HG03066 (cell line): ENCODE results near the gene FSIP2.

Source experiments
- ATAC-seq: cut with Tn5 transposase; IDR thresholded peaks from one replicate; pipeline ENCODE4 v1.9.1; 2021; ENCODE audit warnings: low read depth; ENCODE audit not compliant: unreplicated experiment

Gene FSIP2, protein sequence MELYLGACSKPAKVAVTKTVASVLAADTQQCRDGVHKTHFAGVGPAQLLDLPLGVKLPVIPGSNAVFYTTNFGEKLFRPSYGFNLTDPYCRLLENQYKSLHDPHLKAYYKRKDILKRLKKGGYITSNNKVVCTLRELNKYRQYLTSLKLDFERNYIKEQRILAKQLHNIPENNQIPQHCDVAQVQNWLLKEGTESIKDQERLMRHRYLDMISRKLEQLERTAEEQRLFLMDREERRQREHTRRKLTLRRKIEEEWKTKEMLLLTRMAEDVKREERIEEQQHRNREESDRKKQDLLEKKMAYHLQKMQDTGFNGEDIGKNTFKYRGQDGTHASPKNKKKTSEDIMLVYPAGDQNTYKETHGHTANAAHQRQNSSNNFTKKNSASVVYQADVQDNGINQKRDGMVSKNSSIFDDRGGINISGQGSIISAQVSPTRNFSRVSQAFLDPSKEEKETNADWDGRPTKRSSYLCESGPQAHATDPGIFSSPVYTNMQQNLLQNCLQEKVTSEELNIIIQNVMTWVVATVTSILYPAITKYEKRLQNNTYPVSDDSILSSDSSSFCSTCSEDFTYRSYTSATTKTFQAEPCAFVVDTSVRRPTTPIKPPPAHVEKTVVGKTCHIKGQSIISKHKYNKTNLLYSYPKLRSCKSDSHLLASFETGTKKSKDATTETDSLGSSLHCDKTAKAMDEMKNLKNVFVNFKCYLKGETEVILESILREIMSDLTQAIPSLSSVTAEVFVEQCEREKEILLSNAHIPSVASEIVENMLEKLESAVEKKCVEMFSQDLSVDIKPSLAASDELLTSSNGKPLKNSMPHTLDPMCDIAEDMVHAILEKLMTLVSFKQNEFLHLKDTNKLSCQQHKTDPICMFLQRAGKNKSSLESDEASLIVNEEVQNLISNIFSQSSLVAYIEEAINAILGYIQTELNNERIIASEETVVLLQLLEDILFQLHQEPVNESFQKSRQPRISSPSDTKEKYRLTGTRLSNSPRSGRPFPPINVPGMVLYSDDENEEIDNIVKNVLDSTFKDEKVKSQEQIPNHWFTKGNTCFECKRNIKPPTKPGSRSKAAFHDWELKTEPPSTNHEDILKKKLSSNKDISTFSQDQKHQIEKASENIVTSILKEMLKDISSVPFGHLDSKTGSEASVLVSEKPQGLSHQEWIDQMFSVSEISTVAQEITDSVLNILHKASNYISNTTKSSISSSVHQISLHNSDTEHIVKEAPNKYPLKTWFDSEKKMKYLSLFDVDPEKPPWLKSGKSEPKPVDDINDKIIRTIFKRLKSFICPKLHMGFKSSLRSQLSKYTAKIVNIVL (N-terminal part only)

DNA sequence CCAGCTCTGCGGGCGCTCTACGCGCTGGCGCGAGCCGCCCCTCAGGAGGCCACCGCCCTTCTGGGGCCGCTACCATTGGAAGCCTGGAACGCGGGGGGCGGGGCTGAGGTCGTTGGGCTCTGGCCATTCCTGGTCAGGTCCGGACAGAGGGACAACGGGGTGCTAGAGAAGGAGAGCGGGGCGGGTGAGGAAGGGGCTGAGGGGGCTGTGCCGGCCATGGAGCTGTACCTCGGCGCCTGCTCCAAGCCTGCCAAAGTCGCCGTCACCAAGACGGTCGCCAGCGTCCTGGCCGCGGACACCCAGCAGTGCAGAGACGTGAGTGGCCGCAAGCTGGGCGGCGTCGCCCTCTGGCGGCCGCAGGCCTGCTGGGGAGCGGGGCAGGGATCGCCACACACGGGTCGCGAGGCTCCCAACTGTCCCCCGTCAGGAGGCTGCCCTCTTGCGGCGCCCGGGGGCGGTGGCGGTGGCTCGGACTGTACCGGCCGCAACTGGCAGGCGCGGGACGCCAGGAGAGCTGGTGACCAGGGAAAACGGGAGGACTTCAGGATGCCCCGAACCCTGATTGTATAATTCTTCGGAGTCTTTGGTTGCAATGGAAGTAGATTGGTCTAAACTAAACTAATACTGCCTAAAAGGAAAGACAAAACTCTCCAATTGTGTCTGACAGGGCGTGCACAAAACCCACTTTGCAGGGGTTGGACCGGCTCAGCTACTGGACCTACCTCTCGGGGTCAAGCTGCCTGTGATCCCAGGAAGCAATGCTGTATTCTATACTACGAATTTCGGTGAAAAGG lies at the start of gene FSIP2:
TSS of gene FSIP2 (plus strand) at position 126 of the 794 bp plus-strand sequence. CDS start at position 217, 91 bp downstream.
- ATAC-seq: peak; percentile 80

DNA sequence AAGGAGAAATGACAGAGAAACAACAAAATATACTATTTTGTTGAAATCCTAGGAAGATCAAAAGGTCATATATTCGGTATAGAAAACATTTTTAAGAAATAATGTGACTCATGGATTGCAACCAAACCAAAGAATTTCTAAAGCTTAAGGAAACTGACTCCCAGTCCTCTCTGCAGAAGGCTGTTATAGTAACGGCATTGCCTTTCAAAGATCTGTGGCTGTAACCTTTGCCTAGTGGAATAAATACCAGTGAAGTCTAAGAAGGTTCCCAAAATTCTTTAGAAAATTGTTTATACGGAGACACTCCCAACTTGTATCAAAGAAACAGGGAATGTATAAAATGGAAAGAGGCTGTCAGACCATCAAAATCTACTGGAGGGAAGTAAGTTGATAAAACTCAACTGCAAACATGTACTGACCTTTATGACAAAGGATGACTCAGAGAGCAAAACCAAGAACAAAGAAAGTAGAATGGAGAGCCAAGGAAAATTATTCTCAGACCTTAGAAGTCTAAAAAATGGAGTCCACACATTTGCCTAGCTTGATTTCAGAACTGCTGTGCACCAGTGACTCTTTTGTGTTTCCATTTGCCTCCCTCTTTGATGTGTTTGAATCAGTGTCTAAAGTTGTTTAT lies 48.6 kb upstream of the FSIP2 start:
- ATAC-seq: no peak

DNA sequence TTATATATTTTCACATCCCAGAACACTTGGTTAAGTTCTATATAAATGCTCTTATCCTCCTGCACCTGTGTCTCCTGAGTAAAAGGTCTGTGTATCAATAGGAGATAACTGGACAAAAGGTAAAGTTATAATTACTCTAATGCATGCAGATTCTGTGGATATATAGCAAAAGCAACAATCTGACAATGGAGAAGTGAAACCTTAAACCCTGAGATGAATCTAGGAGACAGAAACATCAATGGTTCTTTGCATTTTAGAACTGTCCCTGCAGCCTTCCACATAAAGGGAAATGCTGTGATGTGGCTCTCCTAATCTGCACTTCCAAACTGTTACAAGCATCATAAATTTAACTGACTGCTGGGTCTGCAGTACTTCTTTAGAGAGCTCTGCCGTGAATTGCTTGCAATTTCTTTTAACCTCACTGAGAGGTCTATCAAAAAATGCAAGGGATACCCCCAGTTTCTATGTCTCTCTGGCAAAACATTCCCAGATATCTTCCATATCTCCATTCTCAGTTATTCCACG lies 42.8 kb upstream of the FSIP2 start:
- no peak for ATAC-seq

DNA sequence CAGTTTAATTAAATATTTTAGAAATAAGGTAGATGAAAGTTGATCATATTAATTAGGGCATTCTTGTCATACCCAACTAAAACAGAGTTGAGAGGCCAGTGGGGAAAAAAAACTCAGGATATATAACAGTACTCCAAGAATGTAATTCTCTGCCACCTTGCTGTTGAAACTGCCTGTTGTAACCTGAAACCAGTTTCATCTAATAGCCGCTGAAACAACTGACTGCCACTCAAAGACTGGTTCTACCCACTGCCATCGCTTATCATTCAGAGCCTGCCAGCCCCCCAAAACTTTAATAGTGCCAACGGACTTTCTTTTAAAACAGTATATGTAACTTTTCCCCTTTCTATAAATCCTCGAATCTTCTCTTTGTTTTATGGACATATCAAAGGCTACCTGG lies 37.7 kb upstream of the FSIP2 start:
- no peak for ATAC-seq

DNA sequence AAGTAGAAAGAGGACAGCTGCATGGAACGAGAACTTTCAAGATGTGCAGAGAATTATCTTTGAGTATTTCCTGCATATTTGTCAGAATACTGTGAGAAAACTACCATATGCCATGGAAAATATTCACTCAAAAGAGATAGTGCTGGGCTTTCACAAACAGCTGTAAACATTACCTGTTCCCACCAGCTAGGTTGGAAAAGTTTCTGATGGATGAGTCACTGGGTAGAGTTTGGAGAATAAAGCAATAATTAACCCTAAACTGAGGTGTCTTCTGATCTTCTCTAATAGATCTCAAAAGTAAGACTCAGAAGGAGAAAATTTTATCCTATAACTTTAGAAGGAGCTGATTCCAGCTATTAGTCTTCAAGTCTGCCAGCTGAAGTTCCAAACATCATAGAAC lies 3.9 kb upstream of the FSIP2 start:
- no peak for ATAC-seq

DNA sequence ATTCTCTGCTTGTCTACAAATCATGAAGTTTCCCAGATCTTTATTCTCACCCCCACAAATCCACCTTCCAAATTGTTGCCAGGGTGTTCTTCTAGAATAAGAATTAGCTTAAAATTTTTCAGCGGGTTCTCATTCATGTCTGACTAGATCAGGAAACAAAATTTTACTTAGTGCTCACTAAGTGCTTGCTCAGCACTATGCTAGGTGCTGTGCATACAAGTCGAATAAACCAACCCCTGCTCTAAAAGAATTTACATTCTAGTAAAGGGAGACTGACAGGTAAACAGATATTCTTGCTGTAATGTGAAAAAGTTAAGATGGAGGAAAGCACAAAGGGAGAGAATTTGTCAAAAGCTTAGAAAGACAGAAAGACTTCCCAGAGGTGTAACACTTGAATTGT lies 2.4 kb upstream of the FSIP2 start:
- no peak for ATAC-seq

DNA sequence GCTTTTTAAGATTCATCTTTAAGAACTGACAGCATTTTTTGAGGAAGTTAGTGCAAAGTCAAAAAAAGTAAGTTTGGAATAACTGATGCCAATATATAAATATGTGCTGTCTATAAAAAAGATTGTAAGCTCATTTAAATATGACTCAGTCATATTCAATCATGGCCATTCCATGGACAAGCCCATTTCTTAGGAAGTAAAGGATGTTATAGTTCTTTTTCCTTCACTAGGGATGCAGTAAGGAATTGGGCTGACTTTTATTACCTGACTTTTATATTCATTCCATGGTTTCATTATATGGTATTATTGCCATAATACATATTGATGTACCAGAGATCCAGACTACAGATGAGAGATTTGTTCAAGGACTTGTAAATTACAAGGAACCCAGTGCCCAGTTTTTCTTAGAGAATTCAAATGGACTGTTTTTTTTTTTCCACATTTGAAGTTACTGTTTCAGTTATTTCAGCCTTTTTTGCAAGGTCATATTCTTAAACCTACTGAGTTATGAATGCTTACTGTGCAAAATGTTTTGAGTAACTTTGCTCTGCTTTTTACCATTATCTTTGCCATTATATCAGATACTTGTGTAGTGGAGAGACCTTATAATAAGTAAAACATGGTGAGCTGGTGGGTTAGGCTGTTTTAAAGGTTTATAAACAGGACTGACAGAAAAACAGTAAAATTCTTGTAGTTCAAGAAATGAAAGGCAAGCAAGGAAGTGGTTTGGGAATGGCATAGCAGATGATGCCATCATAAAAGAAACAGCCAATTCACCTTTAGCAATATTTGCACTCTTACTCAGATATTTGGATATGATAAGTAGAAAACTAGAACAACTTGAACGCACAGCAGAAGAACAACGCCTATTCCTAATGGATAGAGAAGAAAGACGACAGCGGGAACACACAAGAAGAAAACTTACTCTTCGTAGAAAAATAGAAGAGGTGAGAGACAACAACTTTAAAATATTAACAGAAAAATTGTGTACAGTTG lies 7.6 kb downstream of the FSIP2 start:
- no peak for ATAC-seq

DNA sequence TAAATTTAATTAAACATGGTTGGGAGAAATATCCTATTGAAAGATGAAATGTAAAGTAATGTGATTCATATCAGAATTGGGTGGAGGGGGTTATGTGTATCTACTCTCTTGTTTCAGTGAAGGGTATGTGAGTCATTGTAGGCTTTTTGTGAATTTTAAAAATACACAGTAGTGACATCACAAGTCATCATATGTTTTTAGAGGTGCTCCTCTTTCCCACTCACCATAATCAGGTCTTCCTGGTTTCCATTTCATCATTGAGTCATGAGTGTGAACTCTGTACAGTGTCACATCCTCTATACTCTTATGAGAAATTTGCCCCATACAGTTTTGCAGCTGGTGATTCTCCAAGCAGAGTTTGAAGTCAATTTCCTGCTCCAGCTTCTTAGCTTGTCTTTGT lies 18.8 kb downstream of the FSIP2 start:
- no peak for ATAC-seq

DNA sequence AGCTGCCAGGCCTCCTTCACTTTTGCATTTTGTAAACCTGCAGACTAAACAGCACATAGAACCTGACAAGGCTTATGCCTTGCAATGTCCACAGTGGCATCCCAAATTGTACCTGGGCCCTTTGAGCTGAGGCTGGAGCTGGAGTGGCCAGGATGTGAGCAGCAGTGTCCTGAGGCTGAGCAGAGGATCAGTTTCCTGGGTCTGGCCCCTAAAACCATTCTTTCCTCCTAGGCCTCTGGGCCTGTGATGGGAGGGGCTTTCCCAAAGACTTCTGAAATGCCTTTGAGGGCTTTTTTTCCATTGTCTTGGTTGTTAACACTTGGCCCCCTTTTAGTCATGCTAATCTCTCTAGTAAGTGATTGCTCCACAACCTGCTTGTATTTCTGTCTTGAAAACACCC lies 32.8 kb downstream of the FSIP2 start:
- no peak for ATAC-seq

DNA sequence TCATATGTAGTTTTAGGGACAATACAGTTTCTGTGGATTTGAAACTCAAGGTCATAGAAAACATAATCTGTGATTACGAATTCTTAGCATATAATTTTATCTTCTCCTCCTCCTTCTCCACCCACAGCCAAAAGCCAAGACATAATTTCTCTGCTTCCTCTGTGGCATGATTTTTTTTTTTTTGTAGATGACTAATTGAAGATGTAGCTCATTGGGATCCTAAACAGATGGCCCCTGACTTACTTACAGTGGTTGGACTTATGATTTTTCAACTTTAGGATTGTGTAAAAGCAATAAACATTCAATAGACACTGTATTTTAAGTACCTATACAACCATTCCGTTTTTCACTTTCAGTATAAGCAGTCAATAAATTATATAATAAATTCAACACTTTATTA lies 42.3 kb downstream of the FSIP2 start:
- ATAC-seq: no peak

DNA sequence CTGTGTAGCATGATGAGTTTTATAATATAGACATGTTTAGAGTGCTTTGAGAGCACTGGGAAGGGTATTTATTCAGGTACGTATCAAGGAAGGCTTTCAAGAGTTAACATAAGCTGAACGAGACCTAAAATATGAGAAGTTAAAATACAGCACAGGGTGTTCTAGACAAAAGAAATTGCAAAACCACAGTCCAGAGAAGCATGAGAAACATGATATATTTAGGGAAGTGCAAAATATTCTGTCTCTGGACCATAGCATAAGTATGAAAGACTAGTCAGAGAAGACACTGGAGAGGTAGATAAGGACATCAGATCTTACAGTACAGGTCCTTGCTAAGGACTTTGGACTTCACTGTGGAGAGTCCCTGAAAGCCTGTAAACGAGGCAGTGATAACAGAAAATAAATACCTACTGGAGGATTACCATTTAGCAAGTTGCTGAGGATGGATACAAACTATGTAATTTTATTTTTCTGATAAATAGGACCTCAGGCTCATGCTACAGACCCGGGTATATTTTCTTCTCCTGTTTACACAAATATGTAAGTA lies 43.7 kb downstream of the FSIP2 start:
- ATAC-seq: no peak

DNA sequence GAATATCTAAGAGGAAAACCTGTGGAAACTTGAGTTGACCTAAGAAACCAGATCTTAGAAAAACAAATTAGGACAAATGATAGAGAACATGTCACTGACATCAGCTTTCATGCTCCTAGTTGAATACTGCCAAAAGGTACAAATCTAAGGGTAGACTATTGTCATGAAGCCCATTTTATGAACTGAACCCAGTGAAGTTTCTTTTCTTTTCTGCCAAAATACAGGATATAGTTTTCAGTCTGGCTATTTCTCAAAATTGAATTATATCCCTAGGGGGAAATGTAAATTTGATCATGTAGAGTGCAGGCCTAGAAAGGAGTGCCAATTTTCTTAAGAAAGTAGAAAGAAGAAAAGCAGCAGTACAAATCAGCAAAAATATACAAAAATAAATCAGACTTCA lies 46.6 kb downstream of the FSIP2 start:
- ATAC-seq: no peak

DNA sequence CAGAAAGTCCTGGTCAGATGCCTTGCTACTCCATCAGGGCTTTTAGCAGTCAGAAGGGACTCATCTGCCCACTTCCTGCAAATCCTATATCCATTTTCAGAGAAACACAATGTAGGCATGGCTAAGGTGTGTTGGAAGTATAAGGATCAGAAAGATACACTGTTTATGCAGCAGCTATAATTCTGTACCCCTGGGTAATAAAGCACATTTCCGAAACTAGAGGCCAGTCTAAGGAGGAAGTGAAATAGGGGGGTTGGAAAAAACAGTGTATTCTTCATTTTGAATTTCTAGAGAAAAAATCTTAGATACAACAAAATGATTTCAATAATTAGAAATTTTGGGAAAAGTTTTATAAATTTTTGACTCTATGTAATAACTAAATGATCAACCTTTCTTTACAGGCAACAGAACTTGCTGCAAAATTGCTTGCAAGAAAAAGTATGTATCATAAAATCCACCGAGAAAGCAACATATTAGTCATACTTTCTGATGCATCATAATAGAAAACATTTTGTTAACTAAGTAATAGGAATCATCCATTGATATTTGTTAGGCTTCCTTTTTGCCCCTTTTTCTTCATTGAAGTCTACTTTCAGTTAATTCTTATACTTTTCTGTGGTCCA lies 47.4 kb downstream of the FSIP2 start:
- peak; percentile 61 for ATAC-seq

DNA sequence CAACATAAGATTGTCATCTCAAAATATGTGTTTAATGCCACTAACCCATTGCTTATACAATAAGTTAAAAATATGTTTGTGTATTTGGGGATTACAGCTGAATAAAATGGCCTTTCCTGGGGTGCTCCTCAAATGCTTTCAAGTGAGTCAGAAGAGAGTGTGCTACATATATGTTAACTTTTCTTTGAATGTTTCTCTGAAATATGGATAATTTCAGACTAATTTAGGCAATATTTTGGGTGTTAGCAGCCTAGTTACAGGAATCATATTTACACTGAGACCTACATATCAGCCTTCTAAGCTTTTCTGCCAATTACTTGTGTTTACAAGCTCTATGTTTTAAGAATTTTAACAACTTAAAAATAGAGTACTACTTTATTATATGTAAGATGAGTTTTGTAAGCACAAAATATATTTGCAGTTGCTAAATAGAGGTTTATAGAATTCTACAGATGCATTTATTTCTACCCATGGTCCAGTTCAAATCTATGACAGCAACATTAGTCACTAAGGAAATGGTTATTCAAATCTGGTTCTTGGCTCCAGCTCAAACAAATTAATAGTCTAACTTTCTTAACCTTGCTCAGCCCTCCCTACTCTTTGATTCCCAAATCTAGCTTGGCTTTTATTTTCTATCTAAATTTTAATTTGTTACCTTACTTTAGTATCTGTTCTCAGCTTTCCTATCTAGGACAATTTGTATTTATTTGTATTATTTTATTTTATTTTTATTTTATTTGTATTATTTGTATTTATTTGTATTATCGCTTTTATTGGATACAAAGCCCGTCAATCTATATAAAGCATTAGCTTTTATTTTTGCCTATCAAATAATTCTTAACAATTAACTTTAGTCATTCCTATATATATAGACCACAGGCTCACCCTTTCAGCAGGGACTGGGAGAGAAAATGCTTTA lies 48.9 kb downstream of the FSIP2 start:
- ATAC-seq: no peak

DNA sequence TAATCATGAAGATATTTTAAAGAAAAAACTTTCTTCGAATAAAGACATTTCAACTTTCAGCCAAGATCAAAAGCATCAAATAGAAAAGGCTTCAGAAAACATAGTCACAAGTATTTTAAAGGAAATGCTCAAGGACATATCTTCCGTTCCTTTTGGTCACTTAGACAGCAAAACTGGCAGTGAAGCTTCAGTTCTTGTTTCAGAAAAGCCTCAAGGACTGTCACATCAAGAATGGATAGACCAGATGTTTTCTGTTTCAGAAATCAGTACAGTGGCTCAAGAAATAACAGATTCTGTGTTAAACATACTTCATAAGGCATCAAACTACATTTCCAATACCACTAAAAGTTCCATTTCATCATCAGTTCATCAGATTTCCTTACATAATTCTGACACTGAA lies 51.8 kb downstream of the FSIP2 start:
- no peak for ATAC-seq

DNA sequence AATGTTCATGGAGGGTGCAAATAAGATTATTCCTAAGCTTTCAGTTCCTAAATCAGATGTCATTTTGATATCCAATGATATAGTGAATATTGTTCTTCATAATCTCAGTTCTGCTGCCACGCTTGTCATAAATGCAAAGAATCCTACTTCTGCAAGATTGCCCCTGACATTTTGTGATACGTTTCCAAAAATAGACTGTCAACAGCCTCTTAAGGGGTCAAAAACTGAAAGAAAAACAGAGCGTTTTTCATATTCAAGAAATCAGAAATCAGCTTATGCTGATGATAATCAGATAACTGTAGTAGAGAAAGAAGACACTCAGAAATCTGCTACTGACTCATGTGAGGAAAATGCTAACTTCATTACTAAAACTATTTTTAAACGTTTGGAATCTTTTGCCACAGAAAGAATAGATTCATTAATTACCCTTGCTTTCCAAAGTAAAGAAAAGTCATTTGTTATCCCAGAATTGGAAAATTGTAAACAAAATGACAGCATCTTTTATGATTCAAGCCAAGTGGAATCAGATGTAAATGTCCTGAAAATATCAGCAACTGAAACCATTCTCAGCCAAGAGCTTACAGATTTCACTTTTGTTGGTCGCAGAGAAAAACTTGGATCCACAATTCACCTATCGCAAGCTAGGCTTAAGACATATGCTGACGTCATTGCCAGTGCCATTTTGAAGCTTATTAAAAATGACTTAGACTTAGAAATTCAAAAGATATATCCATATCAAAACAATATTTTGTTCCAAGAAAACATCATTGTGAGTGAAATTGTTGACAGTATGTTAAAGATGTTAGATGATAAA lies 55.1 kb downstream of the FSIP2 start:
- no peak for ATAC-seq
